Jurkat, Clone E6-1 (cell line): ENCODE results near the gene ASCL2.
"Not testable (repeated sequence)": the region's sequence is repeated elsewhere in the genome, so short reads cannot be mapped to it uniquely, and the experiment has no call there.

ENCODE experiments used
- DNase-seq: peaks from one replicate; pipeline ENCODE4 v3.0.0-alpha.2; 2011; ENCODE audit warnings: low read depth, low spot score
- H3K4me3 ChIP-seq: 2 replicates; pipeline ENCODE4 v1.5.1; 2011; ENCODE audit warnings: mild to moderate bottlenecking, low read length, control low read depth, moderate library complexity

ASCL2 gene

GRCh38 chr11:2249189-2249916, 21.0 kb downstream of the ASCL2 start:
- H3K4me3 ChIP-seq: no peak overlapping the region
- DNase-seq: no peak

DNA sequence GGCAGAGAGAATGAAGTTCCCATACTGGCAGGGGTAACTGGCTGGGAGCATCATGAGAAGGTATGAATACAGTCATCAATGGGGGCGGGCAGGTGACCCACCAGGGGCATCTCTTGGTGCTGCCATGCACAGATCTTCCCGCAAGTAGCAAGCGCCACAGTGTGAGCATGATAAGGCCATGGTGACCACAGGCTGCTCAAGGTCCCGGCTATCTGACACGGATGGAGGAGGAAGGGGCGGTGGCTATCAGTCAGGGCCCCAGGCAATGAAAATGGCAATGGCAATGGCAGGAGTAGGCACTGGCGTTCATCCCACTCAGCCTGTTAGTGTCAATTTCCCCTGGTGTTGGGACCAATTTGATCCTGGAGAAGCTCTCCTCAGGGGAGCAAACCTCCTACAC, 21.6 kb downstream of the ASCL2 start:
- DNase-seq: no peak
- no peak overlapping the region for H3K4me3 ChIP-seq

DNA sequence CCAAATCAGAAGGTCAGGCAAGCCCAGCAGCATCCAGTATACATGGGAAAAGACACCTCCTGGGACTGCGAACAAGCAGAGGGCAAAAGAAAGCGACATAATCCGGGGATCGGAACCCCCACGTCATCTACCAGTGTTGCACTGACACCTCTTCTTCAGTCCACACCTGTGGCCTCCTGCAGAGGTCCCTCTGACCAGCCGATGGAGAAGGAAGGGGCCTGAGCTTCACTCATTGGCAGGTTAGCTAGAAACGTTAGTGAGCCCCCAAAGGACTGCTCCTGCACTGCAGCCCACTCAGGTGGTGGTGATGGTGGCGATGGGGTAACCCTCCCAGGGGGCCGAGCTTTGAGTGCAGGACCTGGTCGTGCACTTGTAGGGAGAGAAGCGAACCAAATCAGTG, 22.1 kb downstream of the ASCL2 start:
- DNase-seq: no peak
- H3K4me3 ChIP-seq: no peak overlapping the region

DNA sequence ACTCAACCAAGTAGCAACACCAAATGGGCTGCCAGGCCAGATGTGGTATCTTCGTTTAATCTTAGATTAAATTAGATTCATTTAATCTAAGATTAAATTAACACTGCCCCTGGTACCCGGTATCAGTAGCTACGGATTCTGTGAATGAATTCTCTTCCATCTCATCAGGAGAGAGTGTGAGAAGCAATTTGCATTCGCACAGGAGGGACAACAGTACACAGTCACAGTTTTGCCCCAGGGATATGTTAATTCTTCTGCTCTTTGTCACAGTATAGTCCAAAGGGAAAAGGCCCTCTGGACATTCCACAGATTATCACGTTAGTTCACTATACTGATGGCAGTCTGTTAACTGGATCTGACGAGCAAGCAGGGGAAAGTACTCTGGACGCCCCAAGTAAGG, 22.9 kb downstream of the ASCL2 start:
- no peak for DNase-seq

DNA sequence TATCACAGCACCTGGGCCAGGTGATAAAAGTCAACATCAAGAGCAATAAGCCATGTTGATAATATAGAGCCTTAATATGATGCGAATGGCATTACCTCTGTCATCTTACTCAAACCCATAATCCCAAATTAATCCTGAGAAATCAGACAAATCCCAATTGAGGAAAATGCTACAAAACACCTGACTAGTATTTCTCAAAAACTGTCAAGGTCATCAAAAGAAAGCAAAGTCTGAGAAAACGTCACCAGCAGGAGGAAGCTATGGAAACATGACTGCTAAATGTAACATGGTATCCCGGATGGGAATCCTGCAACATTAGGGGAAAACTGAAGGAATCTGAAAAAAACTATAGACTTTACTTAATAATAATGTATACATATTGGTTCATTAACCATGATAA, 29.6 kb downstream of the ASCL2 start:
- H3K4me3 ChIP-seq: no peak overlapping the region
- no peak for DNase-seq

More for the DNA sequence above, 22.9 kb downstream of the ASCL2 start:
- no peak overlapping the region for H3K4me3 ChIP-seq

DNA sequence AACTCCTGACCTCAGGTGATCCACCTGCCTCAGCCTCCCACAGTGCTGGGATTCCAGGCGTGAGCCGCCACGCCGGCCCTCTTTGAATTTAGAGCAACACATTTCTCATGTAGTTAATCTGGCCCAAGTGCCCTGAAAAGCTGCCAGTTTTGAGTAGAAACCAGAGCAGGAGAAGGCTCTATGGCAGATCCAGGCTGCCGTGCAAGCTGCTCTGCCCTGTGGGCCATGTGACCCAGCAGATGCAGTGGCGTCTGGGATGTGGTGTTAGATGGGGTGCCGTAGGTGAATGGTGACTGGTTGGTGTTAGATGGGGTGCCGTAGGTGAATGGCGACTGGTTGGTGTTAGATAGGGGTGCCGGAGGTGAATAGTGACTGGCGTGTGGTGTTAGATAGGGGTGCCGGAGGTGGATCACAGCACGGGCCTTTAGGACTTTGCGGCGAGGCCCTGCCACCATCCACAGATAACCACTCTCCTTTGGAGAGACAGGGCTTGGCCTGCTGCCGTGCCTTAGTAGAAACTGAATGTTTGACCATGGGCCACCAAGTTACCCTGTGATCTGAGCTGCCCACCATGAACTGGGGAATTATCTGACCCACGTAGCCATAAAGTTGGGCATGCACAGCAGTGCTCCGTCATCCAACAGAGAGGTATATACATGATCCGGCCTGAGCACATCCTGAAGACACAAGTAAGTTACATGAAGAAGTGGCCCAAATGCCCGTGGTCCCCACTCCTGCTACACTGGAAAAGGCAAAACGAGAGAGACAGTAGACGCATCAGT, 32.7 kb downstream of the ASCL2 start:
- no peak for DNase-seq
- H3K4me3 ChIP-seq: no peak overlapping the region

DNA sequence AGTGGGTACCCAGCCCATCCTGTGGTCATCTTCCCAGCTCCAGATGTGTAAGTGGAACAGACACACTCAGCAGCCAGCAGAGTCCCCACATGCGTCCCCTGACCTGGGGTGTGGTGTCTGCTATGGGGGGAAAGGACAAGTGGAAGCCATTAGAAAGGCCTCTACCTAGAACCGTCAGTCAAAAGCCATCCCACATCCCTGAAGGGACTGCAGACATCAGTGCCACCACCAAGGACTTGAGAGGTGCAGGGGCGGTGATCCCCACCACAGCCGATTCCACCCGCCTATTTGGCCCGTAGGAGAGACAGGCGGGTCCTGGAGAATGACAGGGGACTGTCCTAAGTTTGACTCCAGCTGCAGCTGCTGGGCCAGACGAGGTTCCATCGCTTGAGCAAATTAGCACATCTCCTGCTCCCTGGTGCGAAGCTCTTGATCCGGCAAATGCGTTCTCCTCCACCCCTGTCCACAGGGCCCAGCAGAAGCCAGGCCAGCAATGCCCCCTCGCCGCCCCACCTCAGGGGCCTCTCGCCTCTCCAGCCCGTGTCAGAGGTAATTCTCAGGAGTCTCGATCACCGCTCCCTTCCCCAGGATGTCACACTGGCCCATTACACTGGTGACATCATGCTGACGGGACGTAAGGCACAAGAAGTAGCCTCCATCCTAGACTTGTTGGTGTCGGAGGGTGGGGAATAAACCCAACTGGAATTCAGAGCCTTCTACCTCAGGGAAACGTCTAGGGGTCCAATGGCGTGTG, 33.8 kb downstream of the ASCL2 start:
- H3K4me3 ChIP-seq, DNase-seq: not testable (repeated sequence)

DNA sequence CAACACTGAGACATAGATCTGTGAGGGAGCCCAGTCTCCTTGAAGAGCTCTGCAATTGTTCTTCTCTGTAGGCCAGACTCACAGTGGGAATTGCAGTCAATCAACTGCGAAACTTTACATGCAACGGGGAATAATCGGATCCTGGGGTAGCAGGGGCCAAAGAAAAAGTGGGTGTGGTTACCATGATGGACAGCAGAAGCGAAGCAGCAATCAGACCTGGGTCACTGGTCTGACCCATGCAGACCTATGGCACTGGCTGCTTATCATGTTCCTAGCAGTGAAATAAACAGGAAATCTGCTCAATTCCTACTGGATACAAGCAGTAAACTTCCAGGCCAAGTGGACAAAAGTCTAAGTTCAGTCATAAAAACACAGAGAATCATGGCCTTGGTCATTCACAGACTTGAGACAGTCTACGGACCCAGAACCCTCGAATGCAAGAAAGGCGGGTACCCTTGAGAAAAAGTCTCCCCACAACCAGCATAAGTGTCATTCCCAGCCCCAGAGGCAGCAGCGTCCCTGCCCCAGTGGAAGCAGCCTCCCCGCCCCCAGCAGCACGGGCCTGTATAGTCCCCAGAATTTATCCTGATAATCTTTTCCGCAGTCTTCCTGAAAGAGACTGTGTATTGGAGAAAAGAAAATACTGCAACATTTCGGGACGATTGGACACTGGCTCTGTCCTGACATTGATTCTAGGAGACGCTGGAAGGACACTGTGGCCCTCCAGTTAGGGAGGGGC, 34.6 kb downstream of the ASCL2 start:
- H3K4me3 ChIP-seq: no peak overlapping the region
- DNase-seq: no peak

GRCh38 chr11:2234963-2235362, 35.4 kb downstream of the ASCL2 start:
- H3K4me3 ChIP-seq: no peak overlapping the region
- no peak for DNase-seq

DNA sequence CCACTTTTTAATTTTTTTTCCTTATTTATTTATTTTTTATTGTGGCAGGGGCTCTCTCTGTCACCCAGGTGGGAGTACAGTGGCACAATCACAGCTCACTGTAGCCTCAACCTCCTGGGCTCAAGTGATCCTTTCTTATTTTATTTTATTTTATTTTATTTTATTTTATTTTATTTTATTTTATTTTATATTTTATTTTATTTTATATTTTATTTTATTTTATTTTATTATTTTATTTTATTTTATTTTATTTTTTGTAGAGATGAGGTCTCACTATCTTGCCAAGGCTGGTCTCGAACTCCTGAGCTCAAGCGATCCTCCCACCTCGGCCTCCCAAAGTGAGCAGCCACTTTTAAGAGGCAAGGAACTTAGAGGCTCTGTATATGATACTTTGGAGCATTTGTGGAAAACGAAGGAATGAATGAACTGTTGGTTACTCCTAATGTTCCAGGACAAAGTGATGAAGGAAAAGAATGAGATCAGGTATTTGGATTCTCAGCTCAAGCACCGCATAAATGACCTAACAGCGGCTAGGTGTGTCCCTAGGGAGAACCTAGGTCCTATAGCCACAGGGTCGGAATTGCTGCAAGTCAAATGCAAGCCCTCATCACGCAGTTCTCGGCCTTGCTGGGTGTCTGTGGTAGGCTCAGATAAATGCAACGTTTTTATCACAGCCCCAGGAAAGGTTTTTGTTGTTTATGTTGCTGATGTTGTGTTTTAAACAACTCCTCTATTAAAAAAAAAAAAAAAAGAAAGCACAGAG, 36.5 kb downstream of the ASCL2 start:
- DNase-seq: no peak
- H3K4me3 ChIP-seq: no peak overlapping the region

GRCh38 chr11:2229713-2230297, 40.6 kb downstream of the ASCL2 start:
- no peak for DNase-seq
- H3K4me3 ChIP-seq: no peak overlapping the region

DNA sequence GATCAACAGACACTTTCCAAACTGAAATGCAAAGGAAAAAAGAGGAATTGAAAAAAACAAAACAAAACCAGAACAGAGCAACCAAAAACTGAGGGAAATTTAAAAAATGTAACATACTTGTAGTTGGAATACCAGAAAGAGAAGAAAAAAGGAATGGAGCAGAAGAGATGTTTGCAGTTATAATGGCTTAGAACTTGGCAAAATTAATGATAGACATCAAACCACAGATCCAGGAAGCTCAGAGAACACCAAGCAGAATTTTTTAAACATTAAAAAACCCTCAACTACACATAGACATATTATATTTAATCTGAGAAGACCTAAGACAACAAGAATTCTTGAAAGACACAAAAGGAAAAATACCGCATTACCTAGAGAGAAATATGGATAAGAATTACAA, 46.1 kb downstream of the ASCL2 start:
- no peak overlapping the region for H3K4me3 ChIP-seq
- no peak for DNase-seq

- no peak overlapping the region for H3K4me3 ChIP-seq
- DNase-seq: no peak
Measured at GRCh38 chr11:2223153-2223794, 47.1 kb downstream of the ASCL2 start.

- DNase-seq: no peak
- no peak overlapping the region for H3K4me3 ChIP-seq
Measured at GRCh38 chr11:2222451-2222850, 47.9 kb downstream of the ASCL2 start.

DNA sequence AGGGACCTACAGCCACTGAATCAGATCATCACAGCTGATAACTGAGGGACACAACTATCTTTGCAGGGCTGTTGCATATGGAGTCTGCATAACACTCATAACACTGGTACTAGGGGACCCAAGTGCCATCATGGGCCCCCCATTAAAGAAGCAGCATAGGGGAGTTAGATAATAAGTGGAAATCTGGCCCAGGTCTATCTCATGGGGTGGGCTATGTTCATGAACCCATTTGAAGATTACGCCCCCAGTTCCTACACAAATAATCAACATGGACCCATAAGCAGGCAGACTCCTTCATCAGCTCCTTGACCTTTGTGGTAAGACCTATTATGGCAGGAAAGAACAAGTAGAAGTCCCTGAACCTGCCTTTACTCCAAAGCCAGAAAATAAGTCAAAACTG, 48.8 kb downstream of the ASCL2 start:
- H3K4me3 ChIP-seq: no peak overlapping the region
- DNase-seq: no peak

GRCh38 chr11:2221024-2221423, 49.4 kb downstream of the ASCL2 start:
- no peak overlapping the region for H3K4me3 ChIP-seq
- no peak for DNase-seq

DNA sequence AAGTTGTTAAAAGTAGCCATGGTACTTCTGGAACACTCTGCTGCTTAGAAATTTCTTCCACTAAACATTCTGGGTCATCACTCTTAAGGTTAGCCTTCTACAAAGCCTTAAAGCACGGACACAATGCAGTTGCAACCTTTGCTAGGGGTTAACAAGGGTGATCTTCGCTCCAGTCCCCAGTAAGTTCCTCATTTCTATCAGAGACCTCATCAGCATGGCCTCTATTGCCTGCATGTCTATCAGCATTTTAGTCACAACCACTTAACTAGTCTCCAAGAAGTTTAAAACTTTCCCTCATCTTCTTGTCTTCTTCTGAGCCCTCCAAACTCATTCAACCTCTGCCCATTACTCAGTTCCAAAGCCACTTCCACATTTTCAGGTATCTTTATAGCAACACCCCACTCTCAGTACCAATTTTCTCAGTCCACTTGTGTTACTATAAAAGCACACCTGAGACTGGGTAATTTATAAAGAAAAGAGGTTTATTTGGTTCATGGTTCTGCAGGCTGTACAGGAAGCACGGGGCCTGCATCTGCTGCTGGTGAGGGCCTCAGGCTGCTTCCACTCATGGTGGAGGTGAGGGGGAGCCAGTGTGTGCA, 50.1 kb downstream of the ASCL2 start:
- DNase-seq: no peak
- H3K4me3 ChIP-seq: no peak overlapping the region
